AG10803 (cell line): Measurements from ENCODE around the gene MAPKAPK2.

Source experiments
- DNase-seq: peaks from one replicate; pipeline ENCODE4 v3.0.0; 2010; ENCODE audit warnings: low read depth
- H3K4me3 ChIP-seq: 2 replicates; pipeline ENCODE4 v1.5.1; 2011; ENCODE audit warnings: mild to moderate bottlenecking, low read length, control low read depth
- CTCF ChIP-seq: conservative IDR thresholded peaks from 2 replicates; pipeline ENCODE4 v1.5.1; 2011; ENCODE audit warnings: mild to moderate bottlenecking, low read length, control low read depth, inconsistent platforms

MAPKAPK2 gene

GRCh38 chr1:206703661-206704060, 19.0 kb downstream of the MAPKAPK2 start:
- DNase-seq: no peak
- H3K4me3 ChIP-seq: no peak overlapping the region
- TF ChIP-seq CTCF: no peak

GRCh38 chr1:206704226-206704625, 19.5 kb downstream of the MAPKAPK2 start:
- no peak for TF ChIP-seq CTCF
- DNase-seq: no peak

GRCh38 chr1:206705191-206705590, 20.5 kb downstream of the MAPKAPK2 start:
- H3K4me3 ChIP-seq: no peak overlapping the region
- TF ChIP-seq CTCF: no peak
- peak; percentile 84 for DNase-seq

More at GRCh38 chr1:206704226-206704625, 19.5 kb downstream of the MAPKAPK2 start:
- no peak overlapping the region for H3K4me3 ChIP-seq

- H3K4me3 ChIP-seq: no peak overlapping the region
- TF ChIP-seq CTCF: no peak
- no peak for DNase-seq
These were observed 21.1 kb downstream of the MAPKAPK2 start for GRCh38 chr1:206705726-206706297.

- no peak overlapping the region for H3K4me3 ChIP-seq
- TF ChIP-seq CTCF: no peak
- peak; percentile 90 for DNase-seq
These were observed 21.6 kb downstream of the MAPKAPK2 start for GRCh38 chr1:206706298-206706791.

- TF ChIP-seq CTCF: no peak
- H3K4me3 ChIP-seq: no peak overlapping the region
- DNase-seq: no peak
These were observed 22.2 kb downstream of the MAPKAPK2 start for GRCh38 chr1:206706806-206707366.

- TF ChIP-seq CTCF: no peak
- H3K4me3 ChIP-seq: no peak overlapping the region
- DNase-seq: no peak
These were observed 23.4 kb downstream of the MAPKAPK2 start for GRCh38 chr1:206708058-206708457.
